HEK293T (cell line): ENCODE results near the gene GPR146.

Source experiments
- ARNT ChIP-seq: fragments of 450-650 bp; IDR thresholded peaks from 2 replicates; pipeline ENCODE4 v1.6.1; 2017; ENCODE audit warnings: mild to moderate bottlenecking
- BHLHE40 ChIP-seq: fragments of 450-650 bp; IDR thresholded peaks from 2 replicates; pipeline ENCODE4 v1.6.1; 2016; ENCODE audit warnings: mild to moderate bottlenecking, moderate library complexity, borderline replicate concordance
- CTBP1 ChIP-seq: fragments of 450-650 bp; IDR thresholded peaks from 2 replicates; pipeline ENCODE4 v1.6.1; 2016; ENCODE audit warnings: borderline replicate concordance
- ELF4 ChIP-seq: fragments of 450-650 bp; IDR thresholded peaks from 2 replicates; pipeline ENCODE4 v1.6.1; 2017; ENCODE audit warnings: antibody characterized with exemption
- FOXA1 ChIP-seq: fragments of 450-650 bp; IDR thresholded peaks from 2 replicates; pipeline ENCODE4 v1.6.1; 2016; ENCODE audit warnings: mild to moderate bottlenecking
- FOXM1 ChIP-seq: fragments of 450-650 bp; IDR thresholded peaks from 2 replicates; pipeline ENCODE4 v1.6.1; 2017; ENCODE audit warnings: mild to moderate bottlenecking, borderline replicate concordance
- HDGF ChIP-seq: fragments of 450-650 bp; IDR thresholded peaks from 2 replicates; pipeline ENCODE4 v1.6.1; 2017; ENCODE audit warnings: antibody characterized with exemption, borderline replicate concordance
- L3MBTL2 ChIP-seq: fragments of 450-650 bp; conservative IDR thresholded peaks from 2 replicates; pipeline ENCODE4 v1.6.1; 2016; ENCODE audit warnings: mild to moderate bottlenecking
- PKNOX1 ChIP-seq: fragments of 450-650 bp; IDR thresholded peaks from 2 replicates; pipeline ENCODE4 v1.6.1; 2016
- SP1 ChIP-seq: fragments of 450-650 bp; IDR thresholded peaks from 2 replicates; pipeline ENCODE4 v1.6.1; 2017
- SUZ12 ChIP-seq: fragments of 450-650 bp; IDR thresholded peaks from 2 replicates; pipeline ENCODE4 v1.6.1; 2016; ENCODE audit warnings: mild to moderate bottlenecking

GRCh38 chr7:1076184-1077072 lies 32.1 kb downstream of the GPR146 start:
- TF ChIP-seq HDGF (no peak), FOXM1 (no peak), PKNOX1 (no peak), FOXA1 (no peak), SUZ12 (no peak), ELF4 (no peak), BHLHE40 (no peak), SP1 (no peak), ARNT (no peak), L3MBTL2 (no peak), CTBP1 (no peak)
